GM21825 (cell line): ENCODE results near the gene UGT1A6.

ENCODE experiments used
- ATAC-seq: cut with Tn5 transposase; IDR thresholded peaks from one replicate; pipeline ENCODE4 v1.9.1; 2021; ENCODE audit warnings: mild to moderate bottlenecking, moderate library complexity; ENCODE audit not compliant: unreplicated experiment

The UGT1A6 gene

GRCh38 chr2:233761040-233761769 lies 68.5 kb downstream of the UGT1A6 start:
- ATAC-seq: no peak

GRCh38 chr2:233764264-233764663 lies 71.6 kb downstream of the UGT1A6 start:
- no peak for ATAC-seq

GRCh38 chr2:233764761-233765160 lies 72.1 kb downstream of the UGT1A6 start:
- ATAC-seq: no peak

- no peak for ATAC-seq
Measured at GRCh38 chr2:233766416-233766815, 73.7 kb downstream of the UGT1A6 start.

- no peak for ATAC-seq
Measured at GRCh38 chr2:233768076-233768475, 75.4 kb downstream of the UGT1A6 start.

GRCh38 chr2:233769260-233769659 lies 76.6 kb downstream of the UGT1A6 start:
- no peak for ATAC-seq

GRCh38 chr2:233772153-233772552 lies 79.5 kb downstream of the UGT1A6 start:
- no peak for ATAC-seq

- no peak for ATAC-seq
Measured at GRCh38 chr2:233772583-233772982, 79.9 kb downstream of the UGT1A6 start.

GRCh38 chr2:233773854-233774253 lies 81.2 kb downstream of the UGT1A6 start:
- no peak for ATAC-seq

- no peak for ATAC-seq
Measured at GRCh38 chr2:233775414-233775813, 82.7 kb downstream of the UGT1A6 start.

GRCh38 chr2:233778030-233778429 lies 85.3 kb downstream of the UGT1A6 start, which contains the start of gene MROH2A:
TSS of gene MROH2A (plus strand) at chr2:233778330. CDS start at chr2:233779359, 1,029 bp downstream.
- ATAC-seq: no peak

- ATAC-seq: no peak
Measured at GRCh38 chr2:233779722-233780121, 87.0 kb downstream of the UGT1A6 start.

GRCh38 chr2:233780771-233781170 lies 88.1 kb downstream of the UGT1A6 start:
- no peak for ATAC-seq

- ATAC-seq: no peak
Measured at GRCh38 chr2:233789554-233789953, 96.9 kb downstream of the UGT1A6 start.

- no peak for ATAC-seq
Measured at GRCh38 chr2:233791151-233791882, 98.6 kb downstream of the UGT1A6 start.

GRCh38 chr2:233791883-233792329 lies 99.2 kb downstream of the UGT1A6 start:
- no peak for ATAC-seq

GRCh38 chr2:233792720-233793119 lies 100.0 kb downstream of the UGT1A6 start:
- no peak for ATAC-seq

- no peak for ATAC-seq
Measured at GRCh38 chr2:233793465-233794127, 100.9 kb downstream of the UGT1A6 start.

- no peak for ATAC-seq
Measured at GRCh38 chr2:233794128-233794658, 101.5 kb downstream of the UGT1A6 start.

GRCh38 chr2:233795735-233796171 lies 103.1 kb downstream of the UGT1A6 start:
- ATAC-seq: no peak

GRCh38 chr2:233796254-233796653 lies 103.6 kb downstream of the UGT1A6 start:
- no peak for ATAC-seq
